Measurements from ENCODE around the gene OMD. TPM values are rescaled to one million over a fixed set of nuclear protein-coding genes. Genes with fewer than 3 reads are reported as not detected.

Gene OMD
- total RNA-seq, 1 experiment from 2014 or later: not detected

- Histone ChIP-seq H3K4me2 (ENCODE audit: low read length) (no peak overlapping the region), H3K27me3 (ENCODE audit: insufficient read depth, low read length) (no peaks in the 10 kb centered on the region), H4K20me1 (ENCODE audit: insufficient read depth) (no peaks in the 10 kb centered on the region), H3K9me2 (ENCODE audit: insufficient read depth) (no peaks in the 10 kb centered on the region), H3K36me3 (ENCODE audit: control insufficient read depth in 1 of 2, insufficient read depth in 2 of 2, low read length in 2 of 2) (no peaks in the 10 kb centered on the region), H3K4me3 (replicated peaks in 1 of 2; ENCODE audit: low read depth in 1 of 2, low read length in 2 of 2) (no peak overlapping the region), H3K79me2 (ENCODE audit: insufficient read depth, low read length) (no peaks in the 10 kb centered on the region), H2AFZ (ENCODE audit: low read depth, low read length, poor library complexity, severe bottlenecking) (no peak overlapping the region), H3K9ac (ENCODE audit: low read length) (no peak overlapping the region), H3K4me1 (ENCODE audit: control insufficient read depth in 1 of 2, insufficient read depth in 2 of 2, low read length in 2 of 2) (no peaks in the 10 kb centered on the region), H3K27ac (ENCODE audit: low read depth, low read length) (no peak overlapping the region), H3K9me3 (ENCODE audit: control insufficient read depth in 1 of 2, insufficient read depth in 1 of 2, low read depth in 1 of 2, low read length in 2 of 2) (no peaks in the 10 kb centered on the region)
- TF ChIP-seq TCF7L2 (IDR thresholded peaks at IDR 0.05; ENCODE audit: borderline replicate concordance, extremely low read depth, insufficient read depth, insufficient read length): no peak
- no TSS peak for BruUV-seq (replicated peaks)
- intact Hi-C loops (cut with micrococcal nuclease): no loop called here
- ChIA-PET POLR2A (no interaction called here), RAD21 (ENCODE audit: low non-redundant PET in 1 of 2, low total read pairs in 2 of 2, uncharacterized antibody in 2 of 2, unreplicated experiment in 2 of 2) (no interaction called here), CTCF (no interaction called here)
- DNase-seq (ENCODE audit: low read depth, low spot score) (no peak), ATAC-seq (no peak)
Measured at GRCh38 chr9:92393686-92394085, 30.6 kb downstream of the OMD start.

- Histone ChIP-seq H3K9me3 (ENCODE audit: control insufficient read depth in 1 of 2, insufficient read depth in 1 of 2, low read depth in 1 of 2, low read length in 2 of 2) (no peaks in the 10 kb centered on the region), H3K4me2 (ENCODE audit: low read length) (no peak overlapping the region), H3K36me3 (ENCODE audit: control insufficient read depth in 1 of 2, insufficient read depth in 2 of 2, low read length in 2 of 2) (no peaks in the 10 kb centered on the region), H3K9ac (ENCODE audit: low read length) (no peak overlapping the region), H4K20me1 (ENCODE audit: insufficient read depth) (no peaks in the 10 kb centered on the region), H3K4me1 (ENCODE audit: control insufficient read depth in 1 of 2, insufficient read depth in 2 of 2, low read length in 2 of 2) (no peaks in the 10 kb centered on the region), H3K4me3 (replicated peaks in 1 of 2; ENCODE audit: low read depth in 1 of 2, low read length in 2 of 2) (no peak overlapping the region), H3K27ac (ENCODE audit: low read depth, low read length) (no peak overlapping the region), H3K9me2 (ENCODE audit: insufficient read depth) (no peaks in the 10 kb centered on the region), H3K79me2 (ENCODE audit: insufficient read depth, low read length) (no peaks in the 10 kb centered on the region), H3K27me3 (ENCODE audit: insufficient read depth, low read length) (no peaks in the 10 kb centered on the region), H2AFZ (ENCODE audit: low read depth, low read length, poor library complexity, severe bottlenecking) (no peak overlapping the region)
- no TSS peak for BruUV-seq (replicated peaks)
- DNase-seq (ENCODE audit: low read depth, low spot score) (no peak), ATAC-seq (no peak)
- POLR2A ChIA-PET: no interaction called here
- RAD21 ChIA-PET (ENCODE audit: low non-redundant PET in 1 of 2, low total read pairs in 2 of 2, uncharacterized antibody in 2 of 2, unreplicated experiment in 2 of 2): no interaction called here
- CTCF ChIA-PET: no interaction called here
- intact Hi-C loops (cut with micrococcal nuclease): no loop called here
- no peak for TF ChIP-seq FOSL1 (IDR thresholded peaks at IDR 0.05; ENCODE audit: low read depth)
- no peak for TF ChIP-seq POLR2AphosphoS5 (IDR thresholded peaks at IDR 0.05; ENCODE audit: low read depth, low read length)
- TF ChIP-seq EZH2phosphoT487 (IDR thresholded peaks at IDR 0.05; ENCODE audit: borderline replicate concordance): no peak
- no peak for TF ChIP-seq ZBTB33 (IDR thresholded peaks at IDR 0.05; ENCODE audit: extremely low read depth, insufficient replicate concordance, low read length)
- no peak for TF ChIP-seq REST (IDR thresholded peaks at IDR 0.05; ENCODE audit: low read depth)
- TF ChIP-seq CTCF (IDR thresholded peaks at IDR 0.05 in 2 of 3, conservative IDR thresholded peaks at IDR 0.05 in 1 of 3; ENCODE audit: borderline replicate concordance in 1 of 3, insufficient read depth in 1 of 3, low read depth in 2 of 3, low read length in 2 of 3): no peak
- no peak for TF ChIP-seq EGR1 (IDR thresholded peaks at IDR 0.05; ENCODE audit: low read depth)
- TF ChIP-seq POLR2A (IDR thresholded peaks at IDR 0.05; ENCODE audit: borderline replicate concordance, extremely low read depth, insufficient read depth, insufficient read length): no peak
- TF ChIP-seq SIN3A (IDR thresholded peaks at IDR 0.05; ENCODE audit: low read depth): no peak
- TF ChIP-seq CEBPB (IDR thresholded peaks at IDR 0.05; ENCODE audit: low read depth): no peak
- TF ChIP-seq JUND (IDR thresholded peaks at IDR 0.05): no peak
- no peak for TF ChIP-seq YY1 (IDR thresholded peaks at IDR 0.05; ENCODE audit: extremely low read depth, insufficient replicate concordance, low read depth, low read length)
- TF ChIP-seq SRF (IDR thresholded peaks at IDR 0.05; ENCODE audit: low read depth): no peak
- TF ChIP-seq TCF7L2 (IDR thresholded peaks at IDR 0.05; ENCODE audit: borderline replicate concordance, extremely low read depth, insufficient read depth, insufficient read length): no peak
Measured at GRCh38 chr9:92392690-92393089, 31.6 kb downstream of the OMD start.
